ENCODE measurements around the gene ERF.

The ERF gene

GRCh38 chr19:42275103-42275502, 20.2 kb upstream of the ERF start:
- Histone ChIP-seq H3K9ac (ENCODE audit: low read depth, low read length) (no peak overlapping the region), H3K4me1 (ENCODE audit: insufficient read depth, low read length) (peaks cover 25% of the 10 kb centered on the region), H3K36me3 (ENCODE audit: insufficient read depth, low read length) (no peaks in the 10 kb centered on the region; the same call in 1 of the 2 replicates)

GRCh38 chr19:42274065-42274682, 19.2 kb upstream of the ERF start:
- Histone ChIP-seq H3K9me3 (ENCODE audit: control insufficient read depth, insufficient read depth, low read length) (no peaks in the 10 kb centered on the region), H3K36me3 (ENCODE audit: insufficient read depth, low read length) (no peaks in the 10 kb centered on the region; the same call in 1 of the 2 replicates), H3K9ac (ENCODE audit: low read depth, low read length) (no peak overlapping the region), H3K4me1 (ENCODE audit: insufficient read depth, low read length) (peaks cover 26% of the 10 kb centered on the region)

More at GRCh38 chr19:42275103-42275502, 20.2 kb upstream of the ERF start:
- H3K9me3 ChIP-seq (ENCODE audit: control insufficient read depth, insufficient read depth, low read length): no peaks in the 10 kb centered on the region

GRCh38 chr19:42273407-42274064, 18.6 kb upstream of the ERF start:
- H3K36me3 ChIP-seq (ENCODE audit: insufficient read depth, low read length): no peaks in the 10 kb centered on the region; the same call in 1 of the 2 replicates
- no peak overlapping the region for H3K9ac ChIP-seq (ENCODE audit: low read depth, low read length)
- peaks cover 26% of the 10 kb centered on the region for H3K4me1 ChIP-seq (ENCODE audit: insufficient read depth, low read length)
- no peaks in the 10 kb centered on the region for H3K9me3 ChIP-seq (ENCODE audit: control insufficient read depth, insufficient read depth, low read length)

- no peaks in the 10 kb centered on the region for H3K9me3 ChIP-seq (ENCODE audit: control insufficient read depth, insufficient read depth, low read length)
- H3K9ac ChIP-seq (ENCODE audit: low read depth, low read length): no peak overlapping the region
- no peaks in the 10 kb centered on the region; the same call in 1 of the 2 replicates for H3K36me3 ChIP-seq (ENCODE audit: insufficient read depth, low read length)
- peaks cover 23% of the 10 kb centered on the region for H3K4me1 ChIP-seq (ENCODE audit: insufficient read depth, low read length)
Observed at GRCh38 chr19:42272989-42273406, 18.1 kb upstream of the ERF start.

- peaks cover 19% of the 10 kb centered on the region for H3K4me1 ChIP-seq (ENCODE audit: insufficient read depth, low read length)
- H3K36me3 ChIP-seq (ENCODE audit: insufficient read depth, low read length): no peaks in the 10 kb centered on the region
Observed at GRCh38 chr19:42272535-42272897, 17.6 kb upstream of the ERF start.

GRCh38 chr19:42271861-42272534, 17.1 kb upstream of the ERF start:
- Histone ChIP-seq H3K4me1 (ENCODE audit: insufficient read depth, low read length) (peaks cover 19% of the 10 kb centered on the region), H3K36me3 (ENCODE audit: insufficient read depth, low read length) (no peaks in the 10 kb centered on the region), H3K9me3 (ENCODE audit: control insufficient read depth, insufficient read depth, low read length) (no peaks in the 10 kb centered on the region), H3K9ac (ENCODE audit: low read depth, low read length) (no peak overlapping the region)

More at GRCh38 chr19:42272535-42272897, 17.6 kb upstream of the ERF start:
- H3K9ac ChIP-seq (ENCODE audit: low read depth, low read length): no peak overlapping the region
- no peaks in the 10 kb centered on the region for H3K9me3 ChIP-seq (ENCODE audit: control insufficient read depth, insufficient read depth, low read length)

GRCh38 chr19:42271045-42271419, 16.1 kb upstream of the ERF start:
- H3K36me3 ChIP-seq (ENCODE audit: insufficient read depth, low read length): no peaks in the 10 kb centered on the region
- H3K9me3 ChIP-seq (ENCODE audit: control insufficient read depth, insufficient read depth, low read length): no peaks in the 10 kb centered on the region
- peaks cover 19% of the 10 kb centered on the region for H3K4me1 ChIP-seq (ENCODE audit: insufficient read depth, low read length)
- H3K9ac ChIP-seq (ENCODE audit: low read depth, low read length): peak overlapping the region; percentile 5; the same call in 1 of the 2 replicates

- Histone ChIP-seq H3K4me1 (ENCODE audit: insufficient read depth, low read length) (peaks cover 19% of the 10 kb centered on the region), H3K9me3 (ENCODE audit: control insufficient read depth, insufficient read depth, low read length) (no peaks in the 10 kb centered on the region), H3K9ac (ENCODE audit: low read depth, low read length) (peak overlapping the region; percentile 64), H3K36me3 (ENCODE audit: insufficient read depth, low read length) (no peaks in the 10 kb centered on the region)
Observed at GRCh38 chr19:42270346-42271044, 15.6 kb upstream of the ERF start.

GRCh38 chr19:42269478-42270345, 14.8 kb upstream of the ERF start:
- H3K4me1 ChIP-seq (ENCODE audit: insufficient read depth, low read length): peaks cover 19% of the 10 kb centered on the region

GRCh38 chr19:42268704-42269477, 14.0 kb upstream of the ERF start, which contains the start of gene CIC:
Gene CIC (plus strand): TSS chr19:42269252. CDS start chr19:42271784, 2,532 bp downstream.
- no peaks in the 10 kb centered on the region for H3K9me3 ChIP-seq (ENCODE audit: control insufficient read depth, insufficient read depth, low read length)
- peak within 1 kb of the TSS; percentile 92 for H3K9ac ChIP-seq (ENCODE audit: low read depth, low read length)
- H3K36me3 ChIP-seq (ENCODE audit: insufficient read depth, low read length): no peaks in the 10 kb centered on the region
- H3K4me1 ChIP-seq (ENCODE audit: insufficient read depth, low read length): peaks cover 19% of the 10 kb centered on the region

More at GRCh38 chr19:42269478-42270345, 14.8 kb upstream of the ERF start:
- Histone ChIP-seq H3K9ac (ENCODE audit: low read depth, low read length) (peak overlapping the region; percentile 64), H3K9me3 (ENCODE audit: control insufficient read depth, insufficient read depth, low read length) (no peaks in the 10 kb centered on the region), H3K36me3 (ENCODE audit: insufficient read depth, low read length) (no peaks in the 10 kb centered on the region)

- Histone ChIP-seq H3K9me3 (ENCODE audit: control insufficient read depth, insufficient read depth, low read length) (no peaks in the 10 kb centered on the region), H3K36me3 (ENCODE audit: insufficient read depth, low read length) (no peaks in the 10 kb centered on the region), H3K9ac (ENCODE audit: low read depth, low read length) (peak overlapping the region; percentile 92), H3K4me1 (ENCODE audit: insufficient read depth, low read length) (peaks cover 19% of the 10 kb centered on the region)
Observed at GRCh38 chr19:42268142-42268703, 13.3 kb upstream of the ERF start.

GRCh38 chr19:42267644-42268141, 12.8 kb upstream of the ERF start:
- H3K36me3 ChIP-seq (ENCODE audit: insufficient read depth, low read length): no peaks in the 10 kb centered on the region
- peaks cover 19% of the 10 kb centered on the region for H3K4me1 ChIP-seq (ENCODE audit: insufficient read depth, low read length)
- H3K9ac ChIP-seq (ENCODE audit: low read depth, low read length): peak overlapping the region; percentile 92
- no peaks in the 10 kb centered on the region for H3K9me3 ChIP-seq (ENCODE audit: control insufficient read depth, insufficient read depth, low read length)

All from ES-I3 (cell line).